HAP-1 (cell line): Measurements from ENCODE around the gene FCAMR.

ENCODE experiments used
- DNase-seq, 2 experiments: peaks; one replicate each; pipeline ENCODE4 v3.0.0-alpha.2; 2016 to 2020; ENCODE audit warnings: low spot score in 2 of 2
- H3K27me3 ChIP-seq: fragments of 250-450 bp; sonication (Bioruptor Pico); 2 replicates; pipeline ENCODE4 v1.5.1; 2020; ENCODE audit warnings: low read depth, mild to moderate bottlenecking, moderate library complexity
- H3K36me3 ChIP-seq: fragments of 250-450 bp; sonication (Bioruptor Pico); replicated peaks from 2 replicates; pipeline ENCODE4 v1.5.1; 2020; ENCODE audit warnings: mild to moderate bottlenecking
- H3K4me1 ChIP-seq: fragments of 250-450 bp; sonication (Bioruptor Pico); 2 replicates; pipeline ENCODE4 v1.5.1; 2020; ENCODE audit warnings: mild to moderate bottlenecking
- H3K4me3 ChIP-seq: fragments of 250-450 bp; sonication (Bioruptor Pico); 2 replicates; pipeline ENCODE4 v1.5.1; 2020; ENCODE audit warnings: mild to moderate bottlenecking, moderate library complexity
- H3K9me3 ChIP-seq: fragments of 250-450 bp; sonication (Bioruptor Pico); 2 replicates; pipeline ENCODE4 v1.5.1; 2020; ENCODE audit warnings: mild to moderate bottlenecking, moderate library complexity
- in situ Hi-C: fragments of 300-500 bp; cut with MboI; formaldehyde crosslinking; loops from 3 replicates; pipeline ENCODE4 v1.14.3; 2020; ENCODE audit warnings: low sequenced_read_pairs, inconsistent platforms, mixed read lengths

Gene FCAMR

GRCh38 chr1:207006914-207007313 is 36.7 kb upstream of the FCAMR start:
- Histone ChIP-seq H3K27me3 (no peaks in the 10 kb centered on the region), H3K36me3 (no peaks in the 10 kb centered on the region), H3K4me3 (no peak overlapping the region), H3K4me1 (peaks cover 15% of the 10 kb centered on the region), H3K9me3 (peaks cover 6% of the 10 kb centered on the region)
- DNase-seq = no peak
- in situ Hi-C loops = no loop called here

- H3K9me3 ChIP-seq = peaks cover 6% of the 10 kb centered on the region
- in situ Hi-C loops = no loop called here
- no peak for DNase-seq
Observed at GRCh38 chr1:207006083-207006482, 35.8 kb upstream of the FCAMR start.

GRCh38 chr1:207004931-207005830 is 34.9 kb upstream of the FCAMR start:
- Histone ChIP-seq H3K4me3 (no peak overlapping the region), H3K27me3 (no peaks in the 10 kb centered on the region), H3K36me3 (no peaks in the 10 kb centered on the region), H3K4me1 (peaks cover 15% of the 10 kb centered on the region), H3K9me3 (peaks cover 6% of the 10 kb centered on the region)
- in situ Hi-C loops = no loop called here
- peak; percentile 66 to 78 for DNase-seq

More at GRCh38 chr1:207006083-207006482, 35.8 kb upstream of the FCAMR start:
- no peaks in the 10 kb centered on the region for H3K27me3 ChIP-seq
- no peak overlapping the region for H3K4me3 ChIP-seq
- H3K36me3 ChIP-seq = no peaks in the 10 kb centered on the region
- H3K4me1 ChIP-seq = peaks cover 15% of the 10 kb centered on the region

GRCh38 chr1:207003210-207003609 is 33.0 kb upstream of the FCAMR start:
- in situ Hi-C loops = no loop called here
- Histone ChIP-seq H3K36me3 (no peaks in the 10 kb centered on the region), H3K27me3 (no peaks in the 10 kb centered on the region; the same call in 1 of the 2 replicates), H3K4me1 (peaks cover 15% of the 10 kb centered on the region), H3K9me3 (peaks cover 5% of the 10 kb centered on the region), H3K4me3 (no peak overlapping the region)
- DNase-seq = no peak

GRCh38 chr1:207002724-207003146 is 32.5 kb upstream of the FCAMR start:
- DNase-seq = no peak
- Histone ChIP-seq H3K36me3 (no peaks in the 10 kb centered on the region), H3K4me3 (no peak overlapping the region), H3K27me3 (no peaks in the 10 kb centered on the region; the same call in 1 of the 2 replicates), H3K4me1 (peaks cover 11% of the 10 kb centered on the region), H3K9me3 (peaks cover under 1% of the 10 kb centered on the region; the same call in 1 of the 2 replicates)
- in situ Hi-C loops = no loop called here

- Histone ChIP-seq H3K4me3 (no peak overlapping the region), H3K27me3 (peaks cover 3% of the 10 kb centered on the region; the same call in 1 of the 2 replicates), H3K36me3 (no peaks in the 10 kb centered on the region), H3K4me1 (peaks cover 3% of the 10 kb centered on the region), H3K9me3 (no peaks in the 10 kb centered on the region)
- in situ Hi-C loops = no loop called here
- DNase-seq = no peak
Observed at GRCh38 chr1:207001492-207002245, 31.4 kb upstream of the FCAMR start.

GRCh38 chr1:207000651-207001291 is 30.5 kb upstream of the FCAMR start:
- Histone ChIP-seq H3K9me3 (no peaks in the 10 kb centered on the region), H3K36me3 (no peaks in the 10 kb centered on the region), H3K27me3 (peaks cover 3% of the 10 kb centered on the region; the same call in 1 of the 2 replicates), H3K4me1 (no peaks in the 10 kb centered on the region), H3K4me3 (no peak overlapping the region)
- DNase-seq = no peak
- in situ Hi-C loops = no loop called here

- Histone ChIP-seq H3K9me3 (no peaks in the 10 kb centered on the region), H3K4me1 (no peaks in the 10 kb centered on the region), H3K36me3 (no peaks in the 10 kb centered on the region), H3K27me3 (peaks cover 3% of the 10 kb centered on the region), H3K4me3 (no peak overlapping the region)
- in situ Hi-C loops = no loop called here
- DNase-seq = no peak
Observed at GRCh38 chr1:206998816-206999215, 28.6 kb upstream of the FCAMR start.

- no peaks in the 10 kb centered on the region for H3K36me3 ChIP-seq
- no peak for DNase-seq
- no peaks in the 10 kb centered on the region for H3K4me1 ChIP-seq
- no peaks in the 10 kb centered on the region for H3K9me3 ChIP-seq
- in situ Hi-C loops = no loop called here
- H3K4me3 ChIP-seq = no peak overlapping the region
- peaks cover 3% of the 10 kb centered on the region; the same call in 1 of the 2 replicates for H3K27me3 ChIP-seq
Observed at GRCh38 chr1:206992790-206993189, 22.5 kb upstream of the FCAMR start.

GRCh38 chr1:206987873-206988272 is 17.6 kb upstream of the FCAMR start:
- Histone ChIP-seq H3K4me1 (no peaks in the 10 kb centered on the region), H3K27me3 (no peaks in the 10 kb centered on the region; the same call in 1 of the 2 replicates), H3K4me3 (no peak overlapping the region), H3K9me3 (no peaks in the 10 kb centered on the region), H3K36me3 (no peaks in the 10 kb centered on the region)
- no peak for DNase-seq
- in situ Hi-C loops = no loop called here

- Histone ChIP-seq H3K4me3 (no peak overlapping the region), H3K36me3 (no peaks in the 10 kb centered on the region), H3K4me1 (no peaks in the 10 kb centered on the region), H3K9me3 (no peaks in the 10 kb centered on the region), H3K27me3 (no peaks in the 10 kb centered on the region; the same call in 1 of the 2 replicates)
- in situ Hi-C loops = no loop called here
- no peak for DNase-seq
Observed at GRCh38 chr1:206986885-206987284, 16.6 kb upstream of the FCAMR start.

GRCh38 chr1:206986402-206986801 is 16.1 kb upstream of the FCAMR start:
- no peaks in the 10 kb centered on the region for H3K36me3 ChIP-seq
- H3K4me1 ChIP-seq = no peaks in the 10 kb centered on the region
- no peak overlapping the region for H3K4me3 ChIP-seq
- in situ Hi-C loops = no loop called here
- no peaks in the 10 kb centered on the region; the same call in 1 of the 2 replicates for H3K27me3 ChIP-seq
- no peak for DNase-seq
- H3K9me3 ChIP-seq = no peaks in the 10 kb centered on the region

- no peaks in the 10 kb centered on the region for H3K9me3 ChIP-seq
- H3K36me3 ChIP-seq = no peaks in the 10 kb centered on the region
- in situ Hi-C loops = no loop called here
- no peak for DNase-seq
- no peaks in the 10 kb centered on the region for H3K4me1 ChIP-seq
- no peak overlapping the region for H3K4me3 ChIP-seq
- H3K27me3 ChIP-seq = no peaks in the 10 kb centered on the region; the same call in 1 of the 2 replicates
Observed at GRCh38 chr1:206985162-206985749, 15.0 kb upstream of the FCAMR start.
